Measurements from ENCODE around the gene PKNOX2. TPM values are rescaled to one million over a fixed set of nuclear protein-coding genes. Genes with fewer than 3 reads are reported as not detected.

PKNOX2 gene
- total and polyA plus RNA-seq, 10 of the 15 experiments (the other 5 are each of a cell fraction or from before 2014, with no cell fraction given): not detected

DNA sequence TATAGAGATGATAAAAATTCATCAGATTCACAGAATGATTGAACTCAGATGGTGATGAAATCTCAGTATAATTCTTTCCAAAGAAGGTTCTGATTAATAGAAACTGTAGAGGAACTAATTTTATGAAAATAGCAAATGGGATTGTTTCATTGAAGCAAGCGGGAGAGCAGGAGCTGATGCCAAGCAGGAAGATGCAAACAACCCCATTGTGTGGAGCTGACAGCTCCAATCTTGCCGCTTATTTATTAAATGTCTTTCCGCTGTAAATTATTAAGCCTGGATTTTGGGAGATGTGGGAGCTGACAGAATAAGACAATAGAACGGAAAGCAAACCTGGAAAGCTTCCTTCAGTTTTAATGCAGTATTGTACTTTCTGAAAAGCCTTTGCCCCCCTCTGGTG, 47.1 kb upstream of the PKNOX2 start:
- no peak overlapping the region for H3K9ac ChIP-seq (ENCODE audit: control insufficient read depth, insufficient read depth, low read length)
- ChIA-PET POLR2A (no interaction called here), SMC1A (ENCODE audit: uncharacterized antibody, unreplicated experiment) (interaction anchor here (0.9 to 1.3 kb wide), 2 partner anchors 12 to 24 kb away, joined by 3 to 5 read pairs; no protein-coding TSS in a partner anchor), CTCF (interaction anchor here (0.8 to 2.2 kb wide), 5 partner anchors 8 to 146 kb away, joined by 3 to 9 read pairs (median 6); no protein-coding TSS in a partner anchor), RAD21 (ENCODE audit: unreplicated experiment) (interaction anchor here (0.6 to 1.0 kb wide), 4 partner anchors 10 to 229 kb away, joined by 3 to 4 read pairs (median 3); no protein-coding TSS in a partner anchor)
- no peaks in the 10 kb centered on the region for H3K36me3 ChIP-seq (ENCODE audit: control insufficient read depth in 2 of 2, insufficient read depth in 2 of 2, low read length in 1 of 2)
- in situ Hi-C loops (cut with MboI) (no loop called here), intact Hi-C loops (cut with micrococcal nuclease; ENCODE audit: unreplicated experiment) (no loop called here)
- FAIRE-seq (no peak), ATAC-seq (no peak), DNase-seq (ENCODE audit: low read depth, low spot score) (no peak)
- WGBS (ENCODE audit: insufficient coverage, insufficient replicate concordance, low lambda C conversion rate, missing lambda C conversion rate): 85% methylated on average over 4 of the region's 4 CpGs
- H3K79me2 ChIP-seq (ENCODE audit: control insufficient read depth, insufficient read depth, low read length): no peaks in the 10 kb centered on the region
- no peak overlapping the region for H3K4me2 ChIP-seq (ENCODE audit: control insufficient read depth, insufficient read depth)
- H3K27me3 ChIP-seq (replicated peaks in 1 of 2; ENCODE audit: control insufficient read depth in 2 of 2, insufficient read depth in 2 of 2, low read length in 1 of 2): no peaks in the 10 kb centered on the region
- no peaks in the 10 kb centered on the region for H4K20me1 ChIP-seq (ENCODE audit: control insufficient read depth, insufficient read depth)
- no peak overlapping the region for H2AFZ ChIP-seq (ENCODE audit: control insufficient read depth, low read depth, low read length)
- H3K4me3 ChIP-seq: no peak overlapping the region
- TF ChIP-seq FOS (IDR thresholded peaks at IDR 0.05; ENCODE audit: borderline replicate concordance, extremely low read depth, insufficient read length) (no peak), JUND (IDR thresholded peaks at IDR 0.05; ENCODE audit: low read depth, low read length) (no peak), RAD21 (IDR thresholded peaks at IDR 0.05; ENCODE audit: insufficient read depth, low read depth, low read length) (no peak), TARDBP (IDR thresholded peaks at IDR 0.05; ENCODE audit: borderline replicate concordance) (no peak), ZNF207 (IDR thresholded peaks at IDR 0.05; ENCODE audit: borderline replicate concordance) (no peak), PAX8 (IDR thresholded peaks at IDR 0.05) (no peak), TCF3 (IDR thresholded peaks at IDR 0.05; ENCODE audit: borderline replicate concordance, insufficient read depth, low read depth, low read length) (no peak)
- TF ChIP-seq, protein P1, sequence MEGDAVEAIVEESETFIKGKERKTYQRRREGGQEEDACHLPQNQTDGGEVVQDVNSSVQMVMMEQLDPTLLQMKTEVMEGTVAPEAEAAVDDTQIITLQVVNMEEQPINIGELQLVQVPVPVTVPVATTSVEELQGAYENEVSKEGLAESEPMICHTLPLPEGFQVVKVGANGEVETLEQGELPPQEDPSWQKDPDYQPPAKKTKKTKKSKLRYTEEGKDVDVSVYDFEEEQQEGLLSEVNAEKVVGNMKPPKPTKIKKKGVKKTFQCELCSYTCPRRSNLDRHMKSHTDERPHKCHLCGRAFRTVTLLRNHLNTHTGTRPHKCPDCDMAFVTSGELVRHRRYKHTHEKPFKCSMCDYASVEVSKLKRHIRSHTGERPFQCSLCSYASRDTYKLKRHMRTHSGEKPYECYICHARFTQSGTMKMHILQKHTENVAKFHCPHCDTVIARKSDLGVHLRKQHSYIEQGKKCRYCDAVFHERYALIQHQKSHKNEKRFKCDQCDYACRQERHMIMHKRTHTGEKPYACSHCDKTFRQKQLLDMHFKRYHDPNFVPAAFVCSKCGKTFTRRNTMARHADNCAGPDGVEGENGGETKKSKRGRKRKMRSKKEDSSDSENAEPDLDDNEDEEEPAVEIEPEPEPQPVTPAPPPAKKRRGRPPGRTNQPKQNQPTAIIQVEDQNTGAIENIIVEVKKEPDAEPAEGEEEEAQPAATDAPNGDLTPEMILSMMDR (IDR thresholded peaks at IDR 0.05 in 2 of 3, conservative IDR thresholded peaks at IDR 0.05 in 1 of 3; ENCODE audit: control insufficient read depth in 2 of 3, extremely low read depth in 1 of 3, insufficient read depth in 1 of 3, low read depth in 3 of 3, low read length in 3 of 3): peak in 1 of 3 experiments; percentile 14; a peak in 1 of 6 replicates
- H3K27ac ChIP-seq (ENCODE audit: control insufficient read depth, insufficient read depth): no peak overlapping the region
- H3K4me1 ChIP-seq (ENCODE audit: control insufficient read depth, insufficient read depth, low read length): no peaks in the 10 kb centered on the region
- H3K9me3 ChIP-seq (replicated peaks; ENCODE audit: control insufficient read depth, insufficient read depth, low read length): no peaks in the 10 kb centered on the region; the same call in 2 of the 3 replicates
- no TSS peak for BruUV-seq (replicated peaks)

Measured in GM12878 (cell line).